Body of pancreas (tissue), 4 donors: ENCODE measurements around the gene SORCS2. TPM values are rescaled to one million over a fixed set of nuclear protein-coding genes. Genes with fewer than 3 reads are reported as not detected.

Source experiments
- ATAC-seq: fragments of 150-250 bp; one replicate; pipeline ENCODE4 v1.9.1; 2016
- DNase-seq, 4 donors: peaks; one replicate each; pipeline ENCODE4 v3.0.0-alpha.2; 2019
- H3K27ac ChIP-seq, 4 donors: fragments of 200-600 bp; sonication (generic); 1 replicate in 3 of 4; 2 replicates in 1 of 4; pipeline versions ENCODE4 v1.5.1 to v1.6.1; 2016 to 2019; ENCODE audit warnings: mild to moderate bottlenecking in 1 of 4, mixed read lengths in 1 of 4, moderate library complexity in 1 of 4
- H3K27me3 ChIP-seq, 2 donors: fragments of 200-600 bp; sonication (generic); one replicate each; pipeline ENCODE4 v1.6.0; 2016; ENCODE audit warnings: mild to moderate bottlenecking in 1 of 2
- H3K36me3 ChIP-seq, 2 donors: fragments of 200-600 bp; sonication (generic); replicated peaks in 1 of 2; 2 replicates each; pipeline ENCODE4 v1.5.1; 2016; ENCODE audit warnings: low read depth in 2 of 2; ENCODE audit not compliant: insufficient read depth in 1 of 2
- H3K4me1 ChIP-seq: fragments of 200-600 bp; sonication (generic); one replicate; pipeline ENCODE4 v1.6.0; 2016
- H3K4me3 ChIP-seq, 2 donors: fragments of 200-600 bp; sonication (generic); 1 replicate in 1 of 2; 2 replicates in 1 of 2; pipeline ENCODE4 v1.5.1; 2016 to 2019
- H3K9me3 ChIP-seq, 3 donors: fragments of 200-600 bp; sonication (generic); 1 replicate in 2 of 3; 2 replicates in 1 of 3; pipeline ENCODE4 v1.5.1; 2016
- CTCF ChIP-seq, 7 experiments: fragments of 450-650 bp in 4 of 7; fragments of 200-600 bp in 3 of 7; sonication (generic) in 3 of 7; IDR thresholded peaks; one replicate each; pipeline ENCODE4 v1.5.1; 2016 to 2019; ENCODE audit warnings: antibody characterized with exemption in 7 of 7
- POLR2A ChIP-seq, 3 donors: fragments of 450-650 bp; IDR thresholded peaks; one replicate each; pipeline ENCODE4 v1.6.1; 2016; ENCODE audit warnings: antibody characterized with exemption in 3 of 3, mild to moderate bottlenecking in 2 of 3
- WGBS, 2 donors: methylation state at CpG; one replicate each; pipeline ENCODE4 v1.1.5; 2017; 5-methylcytosine and 5-hydroxymethylcytosine counted together
- intact Hi-C: fragments of 100-400 bp; cut with DNase I; formaldehyde crosslinking; loops from one replicate; pipeline ENCODE4 v1.15.1; 2023
- total RNA-seq, 2 donors: library from RNA; depleted of rRNA; stranded (reverse); fragments of >200 nt; gene quantifications; one replicate each; pipeline ENCODE4 v1.1.0, GENCODE V29; 2016

The SORCS2 gene
- total RNA-seq, 2 donors from 2014 or later = 0.26 to 0.33 TPM

GRCh38 chr4:7673121-7673520 is 480.8 kb downstream of the SORCS2 start:
- TF ChIP-seq CTCF (IDR thresholded peaks at IDR 0.05) (no peak), POLR2A (IDR thresholded peaks at IDR 0.05) (no peak)
- no peak overlapping the region for H3K4me3 ChIP-seq
- WGBS, 2 donors = 60 to 76% methylated on average over 9 of the region's 9 CpGs
- no peak overlapping the region for H3K27ac ChIP-seq
- no peak for DNase-seq
- no peaks in the 10 kb centered on the region for H3K36me3 ChIP-seq
- no peaks in the 10 kb centered on the region for H3K27me3 ChIP-seq
- H3K4me1 ChIP-seq = no peaks in the 10 kb centered on the region
- no peaks in the 10 kb centered on the region for H3K9me3 ChIP-seq
- intact Hi-C loops = no loop called here
- no peak for ATAC-seq

GRCh38 chr4:7674706-7675105 is 482.4 kb downstream of the SORCS2 start:
- Histone ChIP-seq H3K9me3 (no peaks in the 10 kb centered on the region), H3K4me3 (no peak overlapping the region), H3K36me3 (no peaks in the 10 kb centered on the region), H3K27ac (no peak overlapping the region), H3K27me3 (no peaks in the 10 kb centered on the region), H3K4me1 (no peaks in the 10 kb centered on the region)
- DNase-seq = no peak
- intact Hi-C loops = no loop called here
- no peak for TF ChIP-seq CTCF (IDR thresholded peaks at IDR 0.05)
- no peak for TF ChIP-seq POLR2A (IDR thresholded peaks at IDR 0.05)
- 58 to 59% methylated on average over 7 of the region's 7 CpGs for WGBS, 2 donors
- no peak for ATAC-seq

- ATAC-seq (no peak), DNase-seq (no peak)
- TF ChIP-seq CTCF (IDR thresholded peaks at IDR 0.05) (no peak), POLR2A (IDR thresholded peaks at IDR 0.05) (no peak)
- Histone ChIP-seq H3K27me3 (no peaks in the 10 kb centered on the region), H3K9me3 (no peaks in the 10 kb centered on the region), H3K4me3 (no peak overlapping the region), H3K4me1 (no peaks in the 10 kb centered on the region), H3K36me3 (no peaks in the 10 kb centered on the region), H3K27ac (no peak overlapping the region)
- intact Hi-C loops = no loop called here
- WGBS, 2 donors = 63 to 66% methylated on average over 3 to 6 of the region's 6 CpGs
These were observed 482.8 kb downstream of the SORCS2 start for GRCh38 chr4:7675136-7675535.

- Histone ChIP-seq H3K27me3 (no peaks in the 10 kb centered on the region), H3K4me1 (no peaks in the 10 kb centered on the region), H3K4me3 (no peak overlapping the region), H3K27ac (no peak overlapping the region), H3K9me3 (no peaks in the 10 kb centered on the region), H3K36me3 (no peaks in the 10 kb centered on the region)
- TF ChIP-seq CTCF (IDR thresholded peaks at IDR 0.05) (no peak), POLR2A (IDR thresholded peaks at IDR 0.05) (no peak)
- 67 to 75% methylated on average over 22 to 28 of the region's 28 CpGs for WGBS, 2 donors
- DNase-seq (no peak), ATAC-seq (no peak)
- intact Hi-C loops = no loop called here
These were observed 483.4 kb downstream of the SORCS2 start for GRCh38 chr4:7675612-7676320.

GRCh38 chr4:7676398-7676922 is 484.1 kb downstream of the SORCS2 start:
- Histone ChIP-seq H3K36me3 (no peaks in the 10 kb centered on the region), H3K4me1 (no peaks in the 10 kb centered on the region), H3K9me3 (no peaks in the 10 kb centered on the region), H3K27me3 (no peaks in the 10 kb centered on the region), H3K4me3 (no peak overlapping the region), H3K27ac (no peak overlapping the region)
- no peak for TF ChIP-seq POLR2A (IDR thresholded peaks at IDR 0.05)
- no peak for TF ChIP-seq CTCF (IDR thresholded peaks at IDR 0.05)
- intact Hi-C loops = no loop called here
- DNase-seq (no peak), ATAC-seq (no peak)
- 26 to 28% methylated on average over 3 to 4 of the region's 4 CpGs for WGBS, 2 donors
